ENCODE measurements around the gene ITPRIP.

ITPRIP gene

GRCh38 chr10:104284846-104285245 lies 53.4 kb downstream of the ITPRIP start:
- no peak for TF ChIP-seq CTCF (IDR thresholded peaks at IDR 0.05; ENCODE audit: low read depth, low read length, missing control alignments)
- H3K4me3 ChIP-seq (replicated peaks; ENCODE audit: low read depth, low read length) = no peak overlapping the region
- DNase-seq (ENCODE audit: extremely low read depth, low read depth) = no peak

- no peak for TF ChIP-seq CTCF (IDR thresholded peaks at IDR 0.05; ENCODE audit: low read depth, low read length, missing control alignments)
- no peak overlapping the region for H3K4me3 ChIP-seq (replicated peaks; ENCODE audit: low read depth, low read length)
- DNase-seq (ENCODE audit: extremely low read depth, low read depth) = no peak
Observed at GRCh38 chr10:104281694-104282093, 56.6 kb downstream of the ITPRIP start.

- no peak for TF ChIP-seq CTCF (IDR thresholded peaks at IDR 0.05; ENCODE audit: low read depth, low read length, missing control alignments)
- H3K4me3 ChIP-seq (replicated peaks; ENCODE audit: low read depth, low read length) = no peak overlapping the region
- DNase-seq (ENCODE audit: extremely low read depth, low read depth) = no peak
Observed at GRCh38 chr10:104279550-104280259, 58.6 kb downstream of the ITPRIP start.

- DNase-seq (ENCODE audit: extremely low read depth, low read depth) = no peak
- TF ChIP-seq CTCF (IDR thresholded peaks at IDR 0.05; ENCODE audit: low read depth, low read length, missing control alignments) = no peak
- no peak overlapping the region for H3K4me3 ChIP-seq (replicated peaks; ENCODE audit: low read depth, low read length)
Observed at GRCh38 chr10:104277785-104278184, 60.5 kb downstream of the ITPRIP start.

- no peak overlapping the region for H3K4me3 ChIP-seq (replicated peaks; ENCODE audit: low read depth, low read length)
- DNase-seq (ENCODE audit: extremely low read depth, low read depth) = no peak
Observed at GRCh38 chr10:104276192-104276591, 62.1 kb downstream of the ITPRIP start.

GRCh38 chr10:104274762-104275721 lies 63.2 kb downstream of the ITPRIP start:
- TF ChIP-seq CTCF (IDR thresholded peaks at IDR 0.05; ENCODE audit: low read depth, low read length, missing control alignments) = peak; percentile 82
- H3K4me3 ChIP-seq (replicated peaks; ENCODE audit: low read depth, low read length) = peak overlapping the region; percentile 39
- DNase-seq (ENCODE audit: extremely low read depth, low read depth) = no peak

More at GRCh38 chr10:104276192-104276591, 62.1 kb downstream of the ITPRIP start:
- no peak for TF ChIP-seq CTCF (IDR thresholded peaks at IDR 0.05; ENCODE audit: low read depth, low read length, missing control alignments)
